Pancreas (tissue), 10 donors: ENCODE data around the gene SLC25A15. TPM values are rescaled to one million over a fixed set of nuclear protein-coding genes. Genes with fewer than 3 reads are reported as not detected.

ENCODE experiments used
- ATAC-seq, 4 donors: fragments of 200-7000 bp; cut with Tn5 transposase; one replicate each; pipeline versions ENCODE4 v1.8.0 to v1.9.1; 2020; ENCODE audit warnings: mild to moderate bottlenecking in 4 of 4, moderate library complexity in 4 of 4
- DNase-seq, 6 donors: peaks; one replicate each; pipeline ENCODE4 v3.0.0-alpha.2; 2020
- FAIRE-seq: peaks from 2 replicates; lab custom pipeline; 2012; peaks lifted over from hg19 to GRCh38; lab: Jason Lieb, UNC
- H3K27ac ChIP-seq, 4 donors: fragments of 200-600 bp; sonication (generic); 1 replicate in 3 of 4; 2 replicates in 1 of 4; pipeline versions ENCODE4 v1.5.0 to v1.8.0; 2020
- H3K27me3 ChIP-seq, 4 donors: fragments of 200-600 bp; one replicate each; pipeline ENCODE4 v1.8.0; 2021
- H3K36me3 ChIP-seq, 3 donors: fragments of 200-600 bp; sonication (generic) in 1 of 3; one replicate each; pipeline versions ENCODE4 v1.5.0 to v1.8.0; 2020 to 2021
- H3K4me1 ChIP-seq, 3 donors: fragments of 200-600 bp; one replicate each; pipeline ENCODE4 v1.8.0; 2021
- H3K4me3 ChIP-seq, 4 donors: fragments of 200-600 bp; sonication (generic) in 2 of 4; one replicate each; pipeline versions ENCODE4 v1.5.0 to v1.8.0; 2020 to 2021
- H3K9me3 ChIP-seq, 4 donors: fragments of 200-600 bp; one replicate each; pipeline ENCODE4 v1.8.0; 2021
- WGBS, 2 donors: extraction: QIAGEN DNeasy Blood & Tissue Kit; methylation state at CpG; one replicate each; pipeline ENCODE4 v1.1.7; 2013; 5-methylcytosine and 5-hydroxymethylcytosine counted together
- intact Hi-C, 3 donors: fragments of 100-400 bp; cut with DNase I; formaldehyde crosslinking; loops; one replicate each; pipeline versions ENCODE4 v1.11.1 to v1.14.2; 2022
- polyA plus RNA-seq, 2 donors: library from polyadenylated mRNA; stranded (reverse); fragments of 200-250 nt; gene quantifications; one replicate each; pipeline ENCODE4 v1.2.3, GENCODE V29; 2013
- total RNA-seq, 6 donors: library from RNA; stranded (reverse); fragmentation: NEBNext Ultra II Directional in 4 of 6; extraction: Animal tissue kit (Norgen Biotek cat#: 25700) in 4 of 6; gene quantifications; one replicate each; pipeline versions ENCODE4 v1.2.1 to v1.2.4, GENCODE V29; 2021 to 2023
- TF ChIP-seq, protein P1 (sequence below), 4 donors: fragments of 200-600 bp; sonication (generic) in 3 of 4; IDR thresholded peaks; one replicate each; pipeline versions ENCODE4 v1.5.0 to v1.8.0; 2021; ENCODE audit warnings: antibody characterized with exemption in 4 of 4
- donor health status: healthy with polysubstance abuse.
- donor health status: DM: no; HTN: no; CAD: no; lungs with moderate emphysema.
- donor health status: DM: no; HTN: no; CAD: no.
- donor health status: control.
- donor health status: control.
- donor health status: Bipolar disorder and iron deficiency.
- donor health status: DM: yes; HTN: yes; CAD: no.
- donor health status: DM: no; HTN: no; CAD: no.
- donor health status: DM: no; HTN: no; CAD: no.
- donor health status: DM: yes; HTN: yes; CAD: no.

Gene SLC25A15
- total and polyA plus RNA-seq, 8 donors: 4.4 to 35.9 (median 14.4) TPM

DNA sequence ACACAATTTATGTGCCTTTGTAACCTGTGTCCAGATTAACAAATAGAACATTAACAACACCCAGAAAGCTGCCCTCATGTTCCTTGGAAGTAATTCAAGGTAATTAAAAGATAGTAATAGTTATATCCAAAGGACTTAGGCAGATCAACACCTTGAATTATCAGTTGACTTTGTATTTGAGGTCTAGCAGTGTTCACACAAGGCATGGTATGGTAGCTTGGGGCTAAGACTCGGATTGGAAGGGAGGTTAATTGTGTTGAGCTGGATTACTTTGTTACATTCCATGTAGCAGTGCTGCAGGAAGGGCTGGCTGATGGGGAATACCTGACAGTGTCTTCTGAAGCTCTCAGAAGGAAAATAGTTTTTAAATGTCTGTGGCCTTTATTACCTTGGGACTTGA is 16.8 kb downstream of the SLC25A15 start:
- DNase-seq (no peak), ATAC-seq (no peak), FAIRE-seq (no peak)
- Histone ChIP-seq H3K36me3 (peaks cover 0 to 43% (median 10%) of the 10 kb centered on the region in 3 donors), H3K27ac (no peak overlapping the region), H3K4me1 (peaks cover 24 to 39% (median 35%) of the 10 kb centered on the region in 3 donors), H3K27me3 (no peaks in the 10 kb centered on the region), H3K9me3 (no peaks in the 10 kb centered on the region), H3K4me3 (no peak overlapping the region)
- intact Hi-C loops: no loop called here
- TF ChIP-seq, protein P1, sequence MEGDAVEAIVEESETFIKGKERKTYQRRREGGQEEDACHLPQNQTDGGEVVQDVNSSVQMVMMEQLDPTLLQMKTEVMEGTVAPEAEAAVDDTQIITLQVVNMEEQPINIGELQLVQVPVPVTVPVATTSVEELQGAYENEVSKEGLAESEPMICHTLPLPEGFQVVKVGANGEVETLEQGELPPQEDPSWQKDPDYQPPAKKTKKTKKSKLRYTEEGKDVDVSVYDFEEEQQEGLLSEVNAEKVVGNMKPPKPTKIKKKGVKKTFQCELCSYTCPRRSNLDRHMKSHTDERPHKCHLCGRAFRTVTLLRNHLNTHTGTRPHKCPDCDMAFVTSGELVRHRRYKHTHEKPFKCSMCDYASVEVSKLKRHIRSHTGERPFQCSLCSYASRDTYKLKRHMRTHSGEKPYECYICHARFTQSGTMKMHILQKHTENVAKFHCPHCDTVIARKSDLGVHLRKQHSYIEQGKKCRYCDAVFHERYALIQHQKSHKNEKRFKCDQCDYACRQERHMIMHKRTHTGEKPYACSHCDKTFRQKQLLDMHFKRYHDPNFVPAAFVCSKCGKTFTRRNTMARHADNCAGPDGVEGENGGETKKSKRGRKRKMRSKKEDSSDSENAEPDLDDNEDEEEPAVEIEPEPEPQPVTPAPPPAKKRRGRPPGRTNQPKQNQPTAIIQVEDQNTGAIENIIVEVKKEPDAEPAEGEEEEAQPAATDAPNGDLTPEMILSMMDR (IDR thresholded peaks at IDR 0.05): no peak
- 43 to 63% methylated on average over 1 of the region's 1 CpG for WGBS, 2 donors

DNA sequence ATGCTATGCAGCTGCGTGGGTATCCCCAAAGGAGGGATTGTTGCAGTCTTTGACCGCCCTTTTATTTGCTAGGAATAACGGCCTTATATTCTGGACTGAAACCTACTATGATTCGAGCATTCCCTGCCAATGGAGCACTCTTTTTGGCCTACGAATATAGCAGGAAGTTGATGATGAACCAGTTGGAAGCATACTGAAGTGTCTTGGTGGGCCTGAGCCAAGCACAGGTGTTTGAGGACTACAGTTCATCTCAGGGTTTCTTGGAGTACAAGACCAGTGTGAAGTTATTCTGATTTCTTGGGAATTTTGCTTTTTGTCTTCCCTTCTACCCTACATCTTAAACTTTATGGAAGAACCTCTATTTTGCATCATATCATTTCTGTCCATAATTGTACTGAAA is 20.1 kb downstream of the SLC25A15 start:
- H3K36me3 ChIP-seq: peaks cover 0 to 43% (median 10%) of the 10 kb centered on the region in 3 donors
- H3K4me1 ChIP-seq: peaks cover 4 to 17% (median 13%) of the 10 kb centered on the region in 3 donors
- intact Hi-C loops: no loop called here
- no peak overlapping the region for H3K27ac ChIP-seq
- ATAC-seq (no peak), FAIRE-seq (no peak), DNase-seq (no peak)
- 88 to 91% methylated on average over 5 of the region's 5 CpGs for WGBS, 2 donors
- TF ChIP-seq, protein P1 (IDR thresholded peaks at IDR 0.05): no peak
- no peak overlapping the region for H3K4me3 ChIP-seq
- H3K27me3 ChIP-seq: no peaks in the 10 kb centered on the region
- no peaks in the 10 kb centered on the region for H3K9me3 ChIP-seq

DNA sequence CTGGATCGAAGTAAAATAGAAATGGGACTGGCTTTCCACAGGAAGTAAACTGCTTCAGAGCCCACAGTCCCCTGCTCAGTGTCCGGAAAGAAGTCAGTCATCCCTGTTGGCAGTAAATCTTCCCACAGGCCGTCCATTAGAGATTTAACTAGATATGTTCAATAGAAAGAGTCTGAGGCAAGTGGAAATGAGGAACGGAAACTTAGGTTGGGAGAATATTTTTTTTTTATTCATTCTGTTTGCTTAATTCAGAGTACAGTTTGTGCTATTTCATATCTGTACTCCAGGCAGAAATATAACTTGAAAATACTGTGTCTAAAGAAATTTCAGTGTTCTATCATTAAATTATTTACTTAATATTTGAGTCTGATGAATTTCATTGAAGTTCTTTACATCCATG is 22.7 kb downstream of the SLC25A15 start:
- FAIRE-seq (no peak), DNase-seq (no peak), ATAC-seq (no peak)
- H3K4me3 ChIP-seq: no peak overlapping the region
- no peaks in the 10 kb centered on the region for H3K4me1 ChIP-seq
- H3K9me3 ChIP-seq: no peaks in the 10 kb centered on the region
- peak overlapping the region in 1 of 4 donors; percentile 37 for H3K27ac ChIP-seq
- intact Hi-C loops: no loop called here
- 51 to 66% methylated on average over 4 of the region's 4 CpGs for WGBS, 2 donors
- TF ChIP-seq, protein P1 (IDR thresholded peaks at IDR 0.05): no peak
- no peaks in the 10 kb centered on the region for H3K27me3 ChIP-seq
- H3K36me3 ChIP-seq: peaks cover 0 to 30% (median 10%) of the 10 kb centered on the region in 3 donors

DNA sequence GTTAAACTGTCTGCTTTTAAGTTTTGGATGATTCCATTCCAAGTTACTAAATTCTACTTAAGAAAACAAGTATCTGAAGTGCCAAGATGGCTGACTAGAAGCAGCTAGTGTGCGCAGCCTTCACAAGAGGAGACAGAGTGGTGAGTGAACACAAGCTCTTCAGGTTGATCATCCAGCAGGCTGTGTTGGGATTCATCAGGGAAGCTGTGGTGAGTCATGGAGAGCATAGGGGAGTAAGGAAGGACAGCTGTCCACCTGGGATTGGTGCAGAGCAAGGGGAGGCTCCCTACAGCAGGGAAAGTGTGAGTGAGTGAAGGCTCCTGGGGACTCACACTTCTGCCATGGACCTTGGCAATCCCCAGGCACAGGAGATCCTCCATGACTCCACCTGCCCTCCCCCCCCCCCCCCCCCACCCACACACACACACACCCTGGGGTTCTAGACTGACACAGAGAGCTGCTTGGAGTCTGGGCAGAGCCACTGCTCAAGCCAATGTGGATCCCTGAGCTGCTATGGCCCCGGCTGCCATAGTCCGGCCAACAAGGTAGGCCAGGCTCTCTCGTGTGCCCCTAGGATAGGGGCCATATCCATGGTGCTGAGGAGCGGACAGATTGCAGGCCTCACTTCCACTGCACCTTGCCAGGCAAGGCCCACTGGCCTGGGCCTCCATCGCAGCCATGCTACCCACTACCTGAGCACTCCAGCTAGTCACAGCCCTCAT is 23.5 kb downstream of the SLC25A15 start:
- Histone ChIP-seq H3K9me3 (no peaks in the 10 kb centered on the region), H3K27ac (no peak overlapping the region), H3K4me3 (no peak overlapping the region), H3K4me1 (no peaks in the 10 kb centered on the region), H3K27me3 (no peaks in the 10 kb centered on the region), H3K36me3 (peaks cover 0 to 29% (median 10%) of the 10 kb centered on the region in 3 donors)
- TF ChIP-seq, protein P1 (IDR thresholded peaks at IDR 0.05): no peak
- DNase-seq (peak in 1 of 6 donors; percentile 60), ATAC-seq (peak; percentile 19 to 65 (median 41)), FAIRE-seq (no peak)
- 98 to 100% methylated on average over 6 of the region's 6 CpGs for WGBS, 2 donors
- intact Hi-C loops: no loop called here
